ENCODE results near the gene TACC3.
A peak's percentile ranks its signal among the peaks of the same experiment; 100 is the strongest.

Gene TACC3

DNA sequence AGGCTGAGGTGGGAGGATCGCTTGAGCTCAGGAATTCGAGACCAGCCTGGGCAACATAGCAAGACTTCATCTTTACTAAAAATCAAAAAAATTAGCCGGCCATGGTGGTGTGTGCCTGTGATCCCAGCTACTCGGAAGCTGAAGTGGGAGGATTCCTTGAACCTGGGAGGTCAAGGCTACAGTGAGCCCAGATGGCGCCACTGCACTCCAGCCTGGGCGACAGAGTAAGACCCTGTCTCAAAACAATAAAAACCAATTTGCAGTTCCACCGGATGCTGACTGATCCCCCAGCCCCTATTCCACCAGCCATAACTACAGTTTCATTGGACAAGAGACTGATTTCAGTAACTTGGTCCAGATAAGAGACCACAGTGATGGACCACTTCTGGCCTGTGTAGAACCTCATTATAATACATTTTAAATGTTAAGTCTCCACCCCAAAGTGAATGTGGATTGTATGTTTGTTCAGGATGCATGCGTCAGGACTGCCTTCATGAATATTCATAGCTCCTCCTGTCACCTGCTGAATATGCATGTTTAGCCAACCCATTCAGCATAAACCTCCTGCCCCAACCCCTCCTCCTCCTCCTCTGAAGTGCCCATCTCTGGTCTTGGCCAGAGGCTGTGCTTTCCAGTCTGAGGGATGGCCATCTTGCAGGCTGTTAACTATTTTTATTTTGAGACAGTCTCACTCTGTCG lies 6.9 kb upstream of the TACC3 start:
- peak overlapping the region; percentile 85 for H3K4me3 ChIP-seq (replicated peaks; ENCODE audit: low read depth, low read length)
- peaks cover 15% of the 10 kb centered on the region for H3K36me3 ChIP-seq (ENCODE audit: control insufficient read depth, insufficient read depth, low read length)
- TF ChIP-seq, protein P1, sequence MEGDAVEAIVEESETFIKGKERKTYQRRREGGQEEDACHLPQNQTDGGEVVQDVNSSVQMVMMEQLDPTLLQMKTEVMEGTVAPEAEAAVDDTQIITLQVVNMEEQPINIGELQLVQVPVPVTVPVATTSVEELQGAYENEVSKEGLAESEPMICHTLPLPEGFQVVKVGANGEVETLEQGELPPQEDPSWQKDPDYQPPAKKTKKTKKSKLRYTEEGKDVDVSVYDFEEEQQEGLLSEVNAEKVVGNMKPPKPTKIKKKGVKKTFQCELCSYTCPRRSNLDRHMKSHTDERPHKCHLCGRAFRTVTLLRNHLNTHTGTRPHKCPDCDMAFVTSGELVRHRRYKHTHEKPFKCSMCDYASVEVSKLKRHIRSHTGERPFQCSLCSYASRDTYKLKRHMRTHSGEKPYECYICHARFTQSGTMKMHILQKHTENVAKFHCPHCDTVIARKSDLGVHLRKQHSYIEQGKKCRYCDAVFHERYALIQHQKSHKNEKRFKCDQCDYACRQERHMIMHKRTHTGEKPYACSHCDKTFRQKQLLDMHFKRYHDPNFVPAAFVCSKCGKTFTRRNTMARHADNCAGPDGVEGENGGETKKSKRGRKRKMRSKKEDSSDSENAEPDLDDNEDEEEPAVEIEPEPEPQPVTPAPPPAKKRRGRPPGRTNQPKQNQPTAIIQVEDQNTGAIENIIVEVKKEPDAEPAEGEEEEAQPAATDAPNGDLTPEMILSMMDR (IDR thresholded peaks at IDR 0.05; ENCODE audit: insufficient read depth, low read length, poor library complexity, severe bottlenecking) = no peak
- H3K27me3 ChIP-seq (replicated peaks; ENCODE audit: control insufficient read depth, insufficient read depth, low read length) = no peaks in the 10 kb centered on the region
- no peak for DNase-seq (ENCODE audit: extremely low read depth, insufficient read length)

DNA sequence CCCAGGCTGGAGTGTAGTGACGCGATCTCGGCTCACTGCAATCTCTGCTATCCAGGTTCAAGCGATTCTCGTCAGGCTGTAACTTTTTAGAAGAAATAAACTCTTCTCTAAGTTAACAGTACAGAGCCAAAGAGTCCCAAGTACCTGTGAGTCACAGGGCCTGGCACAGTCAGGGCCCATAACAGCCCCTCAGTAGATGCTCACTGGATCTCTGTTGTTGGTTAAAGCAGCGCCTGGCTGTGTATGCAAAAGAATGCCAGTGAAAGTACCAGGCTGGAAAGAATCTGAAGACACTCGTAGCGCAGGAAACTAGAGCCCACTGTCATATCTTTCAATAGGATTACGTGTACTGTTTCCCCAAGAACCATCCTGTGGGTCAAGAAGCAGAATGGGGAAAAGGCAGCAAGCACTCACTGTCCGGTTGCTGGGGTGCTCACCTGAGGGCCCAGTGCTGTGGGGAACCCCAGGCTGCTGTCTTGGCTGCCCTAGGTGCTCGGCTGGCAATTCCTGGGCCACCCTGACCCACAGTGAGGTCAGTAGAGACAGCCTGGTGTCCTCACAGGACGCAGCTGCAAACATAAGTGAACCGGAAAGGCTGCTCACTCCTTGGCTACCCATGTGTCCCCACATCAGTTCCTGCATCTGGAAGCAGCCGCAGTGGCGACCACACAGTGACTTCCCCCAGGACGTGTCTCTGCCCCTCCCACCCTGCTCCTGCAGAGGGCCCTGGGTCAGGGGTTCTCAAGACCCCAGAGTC lies 6.1 kb upstream of the TACC3 start:
- TF ChIP-seq, protein P1 (IDR thresholded peaks at IDR 0.05; ENCODE audit: insufficient read depth, low read length, poor library complexity, severe bottlenecking) = no peak
- Histone ChIP-seq H3K36me3 (ENCODE audit: control insufficient read depth, insufficient read depth, low read length) (peaks cover 13% of the 10 kb centered on the region), H3K4me3 (replicated peaks; ENCODE audit: low read depth, low read length) (peak overlapping the region; percentile 0; the same call in 1 of the 2 replicates), H3K27me3 (replicated peaks; ENCODE audit: control insufficient read depth, insufficient read depth, low read length) (no peaks in the 10 kb centered on the region)
- peak; percentile 63 for DNase-seq (ENCODE audit: extremely low read depth, insufficient read length)

DNA sequence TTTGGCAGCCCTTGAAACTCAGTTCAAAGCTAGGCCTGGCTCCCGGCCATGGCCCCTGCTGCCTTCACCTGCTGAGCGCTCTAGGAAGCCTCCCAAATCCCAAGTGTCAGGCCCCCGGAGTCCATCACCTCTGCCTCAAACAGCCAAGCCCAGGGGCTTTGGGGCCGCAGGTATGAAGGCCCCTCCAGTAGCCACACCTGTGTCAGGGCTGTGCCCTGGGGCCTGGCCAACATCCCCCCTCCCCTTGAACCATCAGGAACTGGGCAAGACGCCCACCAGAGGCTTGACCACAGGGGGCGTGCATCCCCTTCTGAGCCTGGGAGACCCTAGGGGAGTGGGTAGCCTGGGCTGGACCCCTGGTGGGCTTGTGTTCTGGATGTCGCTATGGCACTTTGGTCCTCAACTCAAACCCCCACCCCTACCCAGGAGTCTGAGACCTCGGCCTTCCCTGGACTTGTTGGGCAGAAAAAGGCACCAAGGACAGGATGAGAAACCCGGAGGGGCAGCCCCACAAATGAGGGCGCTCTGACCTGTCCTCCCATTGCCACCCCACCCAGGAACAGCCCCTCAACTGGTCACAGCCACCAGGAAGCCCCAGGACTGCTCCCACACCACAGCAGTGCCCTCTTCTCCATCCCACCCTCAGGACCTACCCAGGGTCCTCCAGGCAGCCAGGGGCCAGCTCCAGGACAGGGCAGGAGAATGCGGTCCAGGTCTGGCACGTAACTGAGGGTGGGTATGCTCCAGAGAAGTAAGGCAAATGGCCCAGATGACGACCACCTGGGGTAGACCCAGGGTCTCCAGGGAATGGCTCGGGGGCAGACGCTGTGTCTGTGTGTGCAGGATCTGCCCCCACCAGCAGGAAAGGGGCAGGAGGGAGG lies 5.0 kb upstream of the TACC3 start:
- no peaks in the 10 kb centered on the region for H3K27me3 ChIP-seq (replicated peaks; ENCODE audit: control insufficient read depth, insufficient read depth, low read length)
- peaks cover 13% of the 10 kb centered on the region for H3K36me3 ChIP-seq (ENCODE audit: control insufficient read depth, insufficient read depth, low read length)
- no peak overlapping the region for H3K4me3 ChIP-seq (replicated peaks; ENCODE audit: low read depth, low read length)
- TF ChIP-seq, protein P1 (IDR thresholded peaks at IDR 0.05; ENCODE audit: insufficient read depth, low read length, poor library complexity, severe bottlenecking) = no peak
- DNase-seq (ENCODE audit: extremely low read depth, insufficient read length) = no peak

- H3K27me3 ChIP-seq (replicated peaks; ENCODE audit: control insufficient read depth, insufficient read depth, low read length) = no peaks in the 10 kb centered on the region
- peaks cover 13% of the 10 kb centered on the region for H3K36me3 ChIP-seq (ENCODE audit: control insufficient read depth, insufficient read depth, low read length)
- no peak for DNase-seq (ENCODE audit: extremely low read depth, insufficient read length)
- TF ChIP-seq, protein P1 (IDR thresholded peaks at IDR 0.05; ENCODE audit: insufficient read depth, low read length, poor library complexity, severe bottlenecking) = no peak
- H3K4me3 ChIP-seq (replicated peaks; ENCODE audit: low read depth, low read length) = no peak overlapping the region
These were observed 3.9 kb upstream of the TACC3 start for GRCh38 chr4:1717129-1718094.

Data from GM06990 (cell line).